GM18858 (cell line): ENCODE data around the gene BICD2.
"Not testable (repeated sequence)": the region's sequence is repeated elsewhere in the genome, so short reads cannot be mapped to it uniquely, and the experiment has no call there.

Experiments used
- ATAC-seq: cut with Tn5 transposase; IDR thresholded peaks from one replicate; pipeline ENCODE4 v1.9.1; 2021; ENCODE audit not compliant: unreplicated experiment

The BICD2 gene

DNA sequence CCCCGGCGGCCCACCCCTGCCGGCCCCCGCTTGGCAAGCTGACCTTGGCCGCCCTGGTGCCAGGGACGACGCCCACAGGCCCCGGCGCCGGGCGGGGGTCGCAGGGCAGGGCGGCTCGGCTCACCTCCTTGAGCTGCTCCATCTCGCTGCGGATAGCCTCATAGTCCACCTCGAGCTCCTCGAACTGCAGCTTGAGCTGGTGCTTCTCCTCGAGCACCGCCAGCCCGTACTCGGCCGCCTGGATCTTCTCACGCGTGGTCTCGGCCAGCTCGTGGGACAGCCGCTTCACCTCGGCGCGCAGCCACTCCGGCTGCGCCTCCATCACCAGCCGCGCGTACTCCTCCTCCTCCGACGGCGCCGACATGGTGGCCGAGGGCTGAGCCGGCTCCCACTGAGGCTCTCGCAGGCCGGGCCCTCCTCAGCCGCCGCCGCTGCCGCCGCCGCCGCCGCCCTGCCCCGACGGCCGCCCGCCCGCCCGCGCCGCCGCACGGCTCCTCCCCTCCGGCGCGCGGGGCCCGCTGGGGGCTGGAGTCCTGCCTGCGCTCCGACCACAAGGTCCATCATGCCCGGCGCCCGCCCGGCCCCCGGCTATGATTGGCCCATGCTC, at the start of gene BICD2:
Gene BICD2, minus strand, starts transcription at position 453 of the 607 bp plus-strand sequence. Its CDS starts 89 bp downstream, at position 364.
- no peak for ATAC-seq

DNA sequence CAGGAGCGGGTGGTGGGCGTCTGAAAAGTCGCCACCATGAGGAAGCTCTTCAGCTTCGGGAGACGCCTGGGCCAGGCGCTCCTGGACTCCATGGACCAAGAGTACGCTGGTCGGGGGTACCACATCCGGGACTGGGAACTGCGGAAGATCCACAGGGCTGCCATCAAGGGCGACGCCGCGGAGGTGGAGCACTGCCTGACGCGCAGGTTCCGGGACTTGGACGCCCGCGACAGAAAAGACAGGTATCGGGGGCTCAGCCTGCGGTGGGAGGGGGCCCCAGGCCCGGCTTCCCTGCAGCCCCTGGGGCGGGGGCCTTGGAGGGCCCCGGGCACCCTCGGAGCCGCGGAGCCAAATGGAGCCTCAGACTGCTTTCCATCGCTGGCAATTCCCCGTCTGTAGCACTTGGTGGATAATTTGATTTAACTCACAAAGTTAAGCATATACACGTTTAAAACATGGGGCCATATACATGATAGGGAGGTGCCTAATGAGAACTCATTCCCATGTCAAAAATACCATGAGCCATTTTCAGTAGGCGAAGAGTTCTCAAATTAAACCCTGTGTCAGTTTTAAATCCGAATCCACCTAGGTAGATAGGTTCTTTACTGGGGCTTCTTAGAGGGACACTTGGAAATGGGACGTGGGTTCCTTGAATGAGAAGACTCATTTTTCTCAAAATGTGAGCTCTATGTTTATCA, 45.1 kb upstream of the BICD2 start:
- not testable (repeated sequence) for ATAC-seq

DNA sequence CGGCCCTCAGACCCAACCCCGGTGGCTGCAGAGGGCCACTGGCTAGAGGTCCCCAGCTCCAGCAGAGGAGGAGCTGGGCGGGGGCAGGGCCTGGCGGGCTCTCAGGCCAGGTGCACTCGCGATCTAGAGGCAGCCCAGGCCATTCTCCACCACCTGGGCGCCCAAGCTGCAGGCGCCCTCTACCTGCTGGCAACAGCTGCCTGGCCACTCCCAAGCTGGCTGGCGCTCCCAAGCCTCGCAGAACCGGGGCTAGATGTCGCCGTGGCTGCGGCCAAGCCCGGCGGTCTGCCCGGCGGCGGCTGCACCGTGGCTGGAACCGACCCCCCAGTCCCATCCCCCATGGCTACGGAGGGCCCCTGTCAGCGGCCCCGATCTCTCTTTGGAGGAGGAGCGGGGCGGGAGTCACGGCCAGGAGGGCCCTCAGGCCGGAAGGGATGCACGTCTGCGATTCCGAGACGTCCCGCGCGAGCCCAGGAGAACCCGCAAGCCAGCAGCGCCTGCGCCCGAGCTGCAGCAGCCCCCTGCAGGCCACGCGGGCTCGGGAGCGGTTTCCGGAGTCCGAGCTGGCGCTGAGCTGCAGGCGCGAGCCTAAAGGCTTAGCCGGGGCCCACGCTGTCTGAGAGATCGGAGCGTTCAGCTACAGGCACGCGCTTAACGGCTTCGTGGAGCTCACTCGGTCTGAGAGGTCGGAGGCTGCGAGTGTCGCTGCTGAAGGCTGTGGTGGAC, 44.3 kb upstream of the BICD2 start:
- ATAC-seq = no peak

DNA sequence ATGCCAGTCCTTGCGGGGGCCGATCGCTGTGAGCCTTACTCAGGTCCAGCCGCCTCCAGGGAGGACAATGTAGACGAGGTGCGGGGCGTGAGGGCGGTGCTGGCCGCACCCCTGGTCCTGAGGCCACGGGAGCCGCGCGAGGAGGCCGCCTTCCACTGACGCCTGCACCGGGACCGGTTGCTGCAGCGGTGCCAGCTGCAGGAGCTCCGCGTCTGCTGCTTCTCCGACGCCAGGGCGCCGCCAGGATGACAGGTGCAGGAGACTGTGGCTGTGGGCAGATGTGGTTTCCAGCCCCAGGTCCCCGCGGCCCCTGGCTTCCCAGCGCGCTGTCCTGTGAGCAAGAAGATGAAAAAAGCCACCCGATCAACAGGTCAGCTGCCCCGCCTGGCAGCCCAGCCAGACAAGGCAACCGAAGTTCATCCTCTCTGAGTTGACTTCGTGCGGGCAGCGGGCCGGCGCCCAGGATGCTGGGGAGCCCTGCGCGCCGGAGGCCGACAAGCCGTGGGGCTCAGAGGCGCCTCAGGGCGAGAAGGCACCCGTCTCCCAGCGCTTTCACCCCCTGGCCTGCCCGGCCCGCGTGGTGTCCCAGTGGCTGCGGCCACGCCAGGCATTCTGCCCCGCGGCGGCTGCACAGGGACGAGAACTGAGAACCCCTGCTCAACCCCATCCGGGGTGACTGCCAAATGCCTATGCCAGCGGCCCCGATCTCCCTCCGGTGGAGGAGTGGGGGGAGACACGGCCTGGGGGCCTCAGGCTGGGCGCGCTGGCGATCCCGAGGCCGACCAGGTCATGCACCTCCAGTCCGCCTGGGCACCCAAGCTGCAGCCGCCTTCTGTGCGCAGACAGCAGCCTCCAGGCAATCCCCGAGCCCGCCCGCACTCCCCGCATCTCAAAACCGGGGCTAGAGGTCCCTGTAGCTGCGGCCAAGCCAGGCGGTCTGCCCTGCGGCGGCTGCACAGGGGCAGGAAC, 43.4 kb upstream of the BICD2 start:
- no peak for ATAC-seq

DNA sequence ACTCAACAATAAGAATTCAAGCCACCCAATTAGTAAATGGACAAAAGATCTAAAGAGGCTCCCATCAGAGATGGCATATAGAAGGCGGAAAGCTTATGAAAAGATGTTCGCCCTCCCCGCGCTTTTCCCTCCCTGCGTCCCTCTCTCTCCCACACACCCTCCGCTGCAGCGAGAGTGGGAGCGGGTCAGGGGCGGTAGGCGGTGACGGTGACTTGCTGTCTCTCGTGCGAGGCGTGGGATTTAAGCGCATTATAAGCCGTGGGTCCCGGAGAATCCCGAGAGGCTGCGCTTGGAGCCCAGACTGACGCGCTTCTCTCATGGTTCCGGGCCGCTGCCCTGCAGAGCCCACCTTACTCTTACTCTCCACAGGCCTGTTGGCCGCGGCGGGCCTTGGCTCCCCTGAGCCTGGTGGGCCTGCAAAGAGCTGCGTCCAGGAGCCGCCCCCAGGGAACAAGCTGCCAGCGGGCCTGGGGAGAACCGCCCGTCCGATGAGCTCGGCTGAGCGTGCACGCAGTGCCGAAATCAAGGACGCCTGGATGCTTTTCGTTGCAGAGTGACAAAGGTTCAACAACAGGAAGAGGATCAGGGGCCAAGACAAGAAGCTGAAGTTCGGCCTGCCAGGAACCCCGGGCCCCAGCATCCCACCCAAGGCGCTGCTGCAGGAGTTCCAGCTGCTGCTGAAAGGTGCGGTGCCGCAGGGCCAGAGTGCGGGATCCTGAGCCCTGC, 42.6 kb upstream of the BICD2 start:
- ATAC-seq = no peak

DNA sequence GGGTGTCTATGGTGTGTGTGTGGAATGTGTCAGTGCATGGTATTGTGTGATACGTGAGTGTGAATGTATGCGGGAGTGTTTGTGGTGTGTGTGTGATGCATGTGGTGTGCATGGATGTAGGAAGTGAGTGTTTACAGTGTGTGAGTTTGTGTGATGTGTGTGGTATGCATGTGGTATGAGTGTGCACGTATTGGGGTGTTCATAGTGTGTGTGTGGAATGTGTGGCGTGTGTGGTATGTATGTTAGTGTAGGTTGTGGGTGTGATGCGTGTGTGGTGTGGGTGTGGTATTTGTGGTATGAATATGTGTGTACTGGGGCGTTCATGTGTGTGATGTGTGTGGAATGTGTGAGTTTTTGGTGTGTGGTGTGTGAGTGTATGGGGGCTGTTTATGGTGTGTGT, 40.1 kb upstream of the BICD2 start:
- ATAC-seq = no peak

DNA sequence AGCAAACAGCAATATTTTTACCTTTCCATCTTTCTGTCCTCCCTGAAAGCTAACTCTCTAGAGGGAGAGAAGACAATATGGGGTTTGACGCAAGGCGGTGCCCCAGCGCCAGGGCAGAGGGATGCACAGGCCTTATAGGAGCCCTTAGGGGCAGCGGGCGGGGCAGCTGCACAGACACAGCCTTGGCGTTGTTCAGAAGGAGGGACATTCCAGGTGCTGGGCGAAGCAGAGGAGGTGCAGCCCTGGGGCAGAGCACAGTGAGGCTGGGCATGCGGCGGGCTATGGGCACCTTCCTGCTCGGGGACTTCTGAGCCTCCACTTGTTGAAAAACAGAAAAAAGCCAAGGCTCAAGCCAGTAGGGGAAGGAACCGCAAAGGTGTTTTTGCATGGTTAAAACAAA, 33.7 kb upstream of the BICD2 start:
- ATAC-seq = no peak

DNA sequence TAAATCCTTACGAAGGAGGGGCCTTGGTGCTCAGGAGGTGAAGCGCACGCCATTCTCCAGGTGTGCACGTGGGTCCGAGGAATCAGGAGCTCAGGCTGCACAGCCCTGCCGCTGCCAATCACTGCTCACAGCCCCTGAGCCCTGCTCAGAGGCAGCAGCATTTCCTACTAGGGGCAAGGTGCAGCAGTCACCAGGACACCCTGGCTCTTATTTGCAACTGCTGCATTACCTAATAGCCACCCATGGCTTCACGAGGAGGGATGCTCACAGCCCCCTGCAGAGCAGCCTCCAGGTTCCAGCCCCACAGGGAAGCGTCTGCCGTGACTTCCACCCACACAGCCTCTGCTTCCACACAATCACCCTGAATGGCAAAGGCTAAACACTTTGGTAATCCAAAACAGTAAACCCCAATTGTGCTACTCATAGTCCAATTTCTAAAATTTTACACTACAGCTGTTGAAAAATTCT, 31.7 kb upstream of the BICD2 start:
- not testable (repeated sequence) for ATAC-seq

DNA sequence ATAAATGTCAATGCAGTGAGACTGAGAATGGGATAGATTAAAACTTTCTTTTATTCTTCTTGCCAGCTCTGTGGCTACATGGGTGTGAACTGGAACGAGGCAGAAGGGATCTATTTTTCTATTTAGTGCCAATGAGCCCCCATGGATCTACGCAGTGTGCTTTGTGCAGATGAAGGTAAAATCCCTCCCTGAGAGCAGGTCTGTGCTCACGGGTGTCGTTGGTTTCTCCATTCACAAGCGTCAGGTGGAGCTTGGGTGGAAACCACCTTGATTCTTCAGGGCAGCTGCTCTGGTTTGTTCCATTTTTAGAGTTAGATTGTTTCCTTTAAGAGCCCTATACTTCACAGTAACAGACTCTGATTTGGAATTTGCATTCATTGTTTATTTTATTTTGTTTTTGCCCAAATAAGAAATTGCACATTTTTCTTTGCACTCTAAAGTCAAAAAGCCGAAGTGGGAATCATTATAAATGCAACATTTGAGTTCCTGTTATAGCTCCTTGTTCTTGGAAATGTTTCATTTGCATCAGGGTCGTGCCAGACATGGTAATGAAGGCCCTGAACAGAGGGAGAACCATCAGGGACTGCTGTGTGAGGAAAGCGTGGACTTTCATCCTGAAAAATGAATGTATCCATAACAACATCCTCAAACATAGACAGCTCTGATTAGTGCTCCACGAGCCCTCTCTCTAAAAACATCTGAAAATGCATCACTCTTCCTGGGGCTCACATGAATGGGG, 31.1 kb upstream of the BICD2 start:
- no peak for ATAC-seq

DNA sequence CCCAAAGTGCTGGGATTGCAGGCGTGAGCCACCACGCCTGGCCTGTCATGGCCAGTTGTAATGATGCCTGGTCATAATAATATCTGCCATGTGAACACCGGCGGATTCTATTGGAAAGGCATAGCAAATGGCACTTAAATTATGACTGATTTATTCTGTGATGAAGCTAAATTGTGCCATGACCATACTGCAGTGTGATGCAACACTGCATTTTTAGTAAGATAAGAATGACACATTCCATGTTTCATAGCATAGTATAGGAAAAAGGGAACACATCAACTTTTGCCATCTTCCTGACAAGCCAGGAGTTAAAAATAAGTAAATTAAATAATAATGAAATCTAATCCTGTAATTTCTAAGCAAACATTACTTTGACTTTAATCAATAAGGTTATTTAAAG, 30.4 kb upstream of the BICD2 start:
- ATAC-seq = no peak

DNA sequence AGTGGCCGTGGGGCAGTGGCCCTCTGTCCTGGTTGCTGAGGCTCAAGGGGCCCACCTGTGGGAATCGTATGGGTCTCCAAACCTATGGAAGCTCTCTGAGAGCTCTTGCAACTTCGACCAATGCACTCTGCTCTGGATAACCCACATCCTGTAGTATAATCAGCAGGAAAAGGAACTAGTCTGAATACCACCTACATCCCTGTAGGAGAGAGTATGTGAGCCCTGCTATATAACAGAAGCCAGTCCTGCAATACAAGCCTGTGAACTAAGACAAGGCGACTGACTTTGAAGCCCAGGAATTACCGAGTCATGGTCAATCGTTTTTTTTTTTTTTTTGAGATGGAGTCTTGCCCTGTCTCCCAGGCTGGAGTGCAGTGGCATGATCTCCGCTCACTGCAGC, 29.8 kb upstream of the BICD2 start:
- no peak for ATAC-seq

DNA sequence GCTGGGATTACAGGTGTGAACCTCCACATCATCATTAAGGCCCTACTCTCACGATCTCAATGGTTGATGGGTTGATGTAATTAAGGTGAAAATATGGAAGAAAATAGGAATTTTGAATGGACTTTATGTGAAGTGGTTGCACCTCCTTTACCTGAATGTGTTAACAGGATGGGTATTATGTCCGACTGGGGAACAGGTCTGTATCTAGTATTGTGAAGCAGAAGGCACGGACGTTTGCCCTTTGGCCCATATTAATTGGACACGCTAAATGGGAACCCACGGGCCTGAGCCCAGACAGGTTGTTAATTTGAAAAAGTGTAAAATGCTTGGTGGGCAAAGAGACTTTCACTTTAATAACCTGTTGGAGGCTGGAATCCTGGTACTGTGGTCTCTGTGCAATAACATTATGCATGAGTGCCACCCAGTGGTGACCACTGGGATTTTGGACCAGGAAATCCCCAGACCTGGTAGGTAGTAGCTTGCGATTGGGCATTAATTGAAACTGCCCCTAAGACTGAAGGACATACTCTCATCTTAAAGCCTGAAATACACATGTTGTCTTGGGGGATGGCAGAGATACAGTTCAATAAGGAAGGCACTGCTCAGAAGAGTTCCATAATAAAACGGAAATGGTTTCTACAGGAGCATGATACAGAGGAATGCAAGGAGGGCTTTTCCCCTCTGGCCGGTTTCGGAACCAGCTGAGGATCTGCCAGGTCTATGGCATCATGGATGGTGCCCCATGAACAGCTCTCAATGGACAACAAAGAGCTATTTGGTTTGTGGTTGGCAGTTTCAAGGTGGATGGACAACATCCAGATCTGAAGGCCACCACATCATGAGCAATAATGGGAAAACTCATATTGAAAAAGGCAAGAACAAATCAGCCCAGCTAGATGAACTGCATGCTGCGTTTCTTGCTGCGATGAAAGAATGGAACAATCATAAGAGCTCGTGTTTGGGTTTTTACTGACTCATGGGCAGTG, 26.2 kb upstream of the BICD2 start:
- ATAC-seq = no peak

DNA sequence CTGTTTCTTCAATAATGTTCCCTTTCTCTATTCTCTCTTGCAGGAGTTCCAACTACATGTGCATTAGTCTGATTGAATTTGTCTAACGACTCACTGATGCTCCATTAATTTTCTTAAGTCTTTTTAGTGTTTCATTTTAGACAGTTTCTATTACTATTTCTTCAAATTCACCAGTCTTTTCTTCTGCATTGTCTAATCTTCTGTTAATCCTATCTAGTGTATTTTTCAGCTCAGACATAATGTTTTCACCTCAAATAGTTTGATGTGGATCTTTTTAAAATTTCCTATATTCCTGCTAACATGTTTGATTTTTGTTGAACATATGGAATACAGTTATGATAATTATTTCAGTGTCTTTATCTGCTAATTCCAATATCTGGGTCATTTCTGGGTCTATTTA, 21.7 kb upstream of the BICD2 start:
- no peak for ATAC-seq

DNA sequence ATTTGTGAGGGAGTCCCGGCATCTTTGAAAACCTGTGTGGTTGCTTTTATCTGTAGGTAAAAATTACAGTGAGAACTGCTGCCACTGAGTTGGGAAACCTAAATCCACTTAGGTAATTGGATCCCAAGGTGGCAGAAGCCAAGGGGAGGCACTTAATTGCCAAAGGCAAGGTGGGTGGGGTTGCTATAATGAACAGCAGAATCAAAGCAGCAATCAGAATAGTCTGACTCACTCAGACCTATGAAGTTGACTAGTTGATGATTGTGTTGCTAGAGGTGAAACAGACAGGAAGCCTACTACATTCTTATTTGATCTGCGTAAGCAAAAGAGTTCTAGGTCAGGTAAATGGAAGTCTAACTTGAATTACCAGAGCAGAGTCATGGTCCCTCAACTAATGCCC, 17.3 kb upstream of the BICD2 start:
- ATAC-seq = no peak

DNA sequence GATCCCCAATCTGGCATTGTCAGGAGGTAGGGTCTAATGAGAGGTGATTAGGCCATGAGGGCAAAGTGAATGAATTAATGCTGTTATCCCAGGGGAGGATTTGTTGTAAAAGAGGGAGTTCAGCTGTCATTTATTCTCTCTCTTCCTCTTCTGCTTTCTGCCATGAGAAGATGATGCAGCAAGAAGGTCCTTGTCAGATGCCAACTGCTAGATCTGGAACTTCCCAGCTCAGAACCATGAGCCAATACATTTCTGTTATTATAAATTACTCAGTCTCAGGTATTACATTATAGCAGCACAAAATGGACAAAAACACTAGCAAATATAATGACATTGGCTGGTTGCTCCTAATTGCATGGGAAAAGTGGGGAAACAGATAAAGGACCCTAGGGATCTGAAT, 15.6 kb upstream of the BICD2 start:
- ATAC-seq = no peak

DNA sequence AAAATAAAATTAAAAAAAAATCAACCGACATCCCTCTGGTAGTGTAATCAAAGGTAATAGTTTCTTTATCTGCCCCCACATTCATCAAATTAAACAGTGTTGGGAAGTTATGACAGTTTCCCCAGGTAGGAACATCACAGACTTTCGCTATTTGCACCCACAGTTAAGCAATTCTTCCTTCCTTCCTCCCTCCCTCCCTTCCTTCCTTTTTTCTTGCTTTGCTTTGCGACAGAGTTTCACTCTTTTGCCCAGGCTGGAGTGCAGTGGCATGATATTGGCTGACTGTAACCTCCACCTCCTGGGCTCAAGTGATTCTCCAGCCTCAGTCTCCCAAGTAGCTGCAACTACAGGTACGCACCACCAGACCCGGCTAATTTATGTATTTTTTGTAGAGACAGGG, 10.8 kb upstream of the BICD2 start:
- no peak for ATAC-seq

DNA sequence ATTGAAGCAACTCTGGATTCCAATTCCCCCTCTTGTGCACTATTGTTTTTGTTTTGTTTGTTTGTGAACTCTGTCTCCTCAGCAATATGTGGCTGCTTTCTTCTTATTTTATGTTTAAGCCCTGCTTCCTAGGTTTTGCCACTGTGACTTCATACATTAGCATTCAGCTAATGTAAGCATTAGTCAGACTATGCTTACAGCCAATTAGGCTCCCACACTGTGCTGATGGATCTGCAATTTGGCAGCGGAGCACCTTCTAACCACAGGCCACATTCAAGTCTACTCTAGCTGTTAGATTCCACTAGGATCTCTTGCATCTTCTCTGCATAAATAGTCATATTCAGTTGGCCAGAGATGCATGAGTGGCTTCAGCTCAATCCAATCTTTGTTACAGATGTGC, 9.6 kb upstream of the BICD2 start:
- no peak for ATAC-seq

DNA sequence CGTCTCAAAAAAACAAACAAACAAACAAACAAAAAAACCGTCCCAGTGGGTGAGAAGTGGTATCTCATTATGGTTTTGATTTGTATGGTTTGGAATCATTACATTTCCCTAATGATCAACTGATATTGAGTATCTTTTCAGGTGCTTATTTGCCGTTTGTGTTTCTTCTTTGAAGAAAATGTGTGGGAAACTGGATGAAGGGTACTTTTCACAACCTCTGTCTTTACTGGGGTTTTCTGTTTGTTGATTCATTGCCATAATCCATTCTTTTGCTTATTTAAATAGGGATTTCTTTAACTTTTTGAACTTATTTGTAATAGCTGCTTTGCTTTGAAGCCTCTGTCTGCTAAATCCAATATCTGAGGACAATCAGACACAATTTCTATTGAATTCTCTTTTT, 9.2 kb upstream of the BICD2 start:
- no peak for ATAC-seq

DNA sequence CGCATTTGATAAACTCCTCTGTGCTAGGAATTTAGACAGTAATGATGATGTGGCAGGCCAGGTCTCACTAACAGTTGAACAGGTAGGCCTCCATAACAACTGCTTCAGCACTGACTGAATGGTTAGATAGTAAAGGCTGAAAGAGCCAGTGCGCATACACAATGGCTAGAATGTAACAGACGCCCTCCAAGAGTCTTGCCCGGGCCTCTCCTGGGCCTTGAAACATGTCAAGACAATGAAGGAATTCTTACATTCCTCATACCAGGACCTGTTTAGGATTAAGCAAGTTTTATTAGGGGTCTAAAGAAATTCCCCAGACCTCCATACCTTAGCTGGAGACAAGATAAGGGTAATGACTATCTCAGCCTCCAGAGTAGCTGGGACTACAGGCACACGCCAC, 6.7 kb upstream of the BICD2 start:
- ATAC-seq = no peak
